GM12878 (cell line): ENCODE results near the gene ZNF888. TPM values are rescaled to one million over a fixed set of nuclear protein-coding genes. Genes with fewer than 3 reads are reported as not detected.

ENCODE experiments used
- ATF2 ChIP-seq: IDR thresholded peaks from 2 replicates; pipeline ENCODE4 v1.6.1; 2012; ENCODE audit warnings: low read length, inconsistent platforms
- ATF3 ChIP-seq: IDR thresholded peaks from 2 replicates; pipeline ENCODE4 v1.6.1; 2011; ENCODE audit warnings: low read depth, mild to moderate bottlenecking, low read length, moderate library complexity, borderline replicate concordance; ENCODE audit errors: extremely low read depth
- CBX3 ChIP-seq: fragments of 200-600 bp; sonication (generic); IDR thresholded peaks from 2 replicates; pipeline ENCODE4 v1.6.1; 2016; ENCODE audit warnings: low read depth, borderline replicate concordance
- CREB1 ChIP-seq: IDR thresholded peaks from 2 replicates; pipeline ENCODE4 v1.6.1; 2012; ENCODE audit warnings: low read depth, mild to moderate bottlenecking, inconsistent platforms
- E2F4 ChIP-seq: IDR thresholded peaks from 2 replicates; pipeline ENCODE4 v1.6.1; 2012; ENCODE audit warnings: low read depth, low read length, improper control_type of control experiment
- E2F8 ChIP-seq: fragments of 450-650 bp; IDR thresholded peaks from 2 replicates; pipeline ENCODE4 v1.6.1; 2018; ENCODE audit warnings: mild to moderate bottlenecking, low read depth, moderate library complexity; ENCODE audit not compliant: partially characterized antibody
- FOXM1 ChIP-seq: IDR thresholded peaks from 2 replicates; pipeline ENCODE4 v1.6.1; 2012; ENCODE audit warnings: low read depth, mild to moderate bottlenecking, inconsistent platforms, low read length, moderate library complexity
- HCFC1 ChIP-seq: fragments of 150-350 bp; IDR thresholded peaks from 2 replicates; pipeline ENCODE4 v1.6.1; 2014; ENCODE audit warnings: low read length
- IKZF2 ChIP-seq, 2 experiments: fragments of 450-650 bp; IDR thresholded peaks; 2 replicates each; pipeline ENCODE4 v1.6.1; 2017; ENCODE audit warnings: mild to moderate bottlenecking in 2 of 2, moderate library complexity in 2 of 2
- MAX ChIP-seq: IDR thresholded peaks from 2 replicates; pipeline ENCODE4 v1.6.1; 2012; ENCODE audit warnings: low read depth, low read length, improper control_type of control experiment
- NBN ChIP-seq: fragments of 450-650 bp; IDR thresholded peaks from 2 replicates; pipeline ENCODE4 v1.6.1; 2016
- NFIC ChIP-seq: IDR thresholded peaks from 2 replicates; pipeline ENCODE4 v1.6.1; 2012; ENCODE audit warnings: low read depth, mild to moderate bottlenecking, inconsistent platforms, low read length, moderate library complexity
- POLR2AphosphoS2 ChIP-seq: IDR thresholded peaks from 2 replicates; pipeline ENCODE4 v1.6.1; 2011; ENCODE audit warnings: low read depth, mild to moderate bottlenecking, low read length, improper control_type of control experiment, moderate library complexity
- POU2F2 ChIP-seq: IDR thresholded peaks from 3 replicates; pipeline ENCODE4 v1.6.1; 2011; ENCODE audit warnings: low read depth, mild to moderate bottlenecking, low read length, borderline replicate concordance
- REST ChIP-seq: IDR thresholded peaks from 2 replicates; pipeline ENCODE4 v1.6.1; 2012; ENCODE audit warnings: mild to moderate bottlenecking, low read depth, low read length
- SIX5 ChIP-seq: IDR thresholded peaks from 2 replicates; pipeline ENCODE4 v1.6.1; 2011; ENCODE audit warnings: mild to moderate bottlenecking, low read depth, low read length, moderate library complexity; ENCODE audit not compliant: severe bottlenecking
- SMAD5 ChIP-seq: IDR thresholded peaks from 2 replicates; pipeline ENCODE4 v1.6.1; 2016; ENCODE audit warnings: antibody characterized with exemption, low read depth
- SREBF2 ChIP-seq: IDR thresholded peaks from 2 replicates; pipeline ENCODE4 v1.6.1; 2012; ENCODE audit warnings: mild to moderate bottlenecking, low read length
- TARDBP ChIP-seq: IDR thresholded peaks from 2 replicates; pipeline ENCODE4 v1.6.1; 2016; ENCODE audit warnings: borderline replicate concordance
- ZBED1 ChIP-seq: IDR thresholded peaks from 2 replicates; pipeline ENCODE4 v1.6.1; 2016; ENCODE audit warnings: borderline replicate concordance
- ZNF622 ChIP-seq: fragments of 450-650 bp; IDR thresholded peaks from 2 replicates; pipeline ENCODE4 v1.6.1; 2017; ENCODE audit warnings: mild to moderate bottlenecking, inconsistent platforms
- ZZZ3 ChIP-seq: IDR thresholded peaks from 2 replicates; pipeline ENCODE4 v1.6.1; 2011; ENCODE audit warnings: low read depth; ENCODE audit not compliant: control insufficient read depth, insufficient read length
- polyA plus RNA-seq, 11 experiments: library from polyadenylated mRNA; depleted of rRNA in 4 of 11; unstranded in 6 of 11; stranded (reverse) in 5 of 11; fragments of >200 nt; fragmentation: Nextera tagmentation in 4 of 11; fragmentation: Illumina TruSeq in 1 of 11; extraction: Ambion mirVana in 4 of 11; extraction: Trizol in 1 of 11; gene quantifications; 1 replicate in 1 of 11; 2 replicates in 10 of 11; pipeline versions ENCODE4 v1.2.1 to v1.2.3, GENCODE V29; 2011 to 2016; ENCODE audit warnings: inconsistent platforms in 2 of 11, missing spikeins in 2 of 11, low read depth in 1 of 11
- total RNA-seq, 4 experiments: library from RNA; depleted of rRNA in 3 of 4; stranded (reverse); fragments of >200 nt in 3 of 4; fragmentation: Illumina TruSeq in 1 of 4; extraction: Trizol in 1 of 4; gene quantifications; 2 replicates each; pipeline versions ENCODE4 v1.2.1 to v1.2.3, GENCODE V29; 2013 to 2021

Gene ZNF888
- total and polyA plus RNA-seq, 10 of the 15 experiments (the other 5 are each of a cell fraction or from before 2014, with no cell fraction given): 0.26 to 4.3 (median 2.7) TPM

GRCh38 chr19:52936151-52936953, 13.1 kb upstream of the ZNF888 start (continued):
- TF ChIP-seq ZNF622 (no peak), CBX3 (no peak), E2F8 (no peak), NBN (peak; percentile 49; the same call in 1 of the 2 replicates), ATF2 (no peak), ZZZ3 (no peak), POU2F2 (no peak), MAX (no peak), IKZF2 (IDR thresholded peaks at IDR 0.05) (peak; percentile 66 to 74; a peak in 2 of 4 replicates), E2F4 (no peak), SMAD5 (no peak), ZBED1 (no peak), FOXM1 (0 out of 2 replicates have a peak, but pooled peaks have one; percentile 47), SIX5 (no peak), REST (no peak), NFIC (peak; percentile 47; the same call in 1 of the 2 replicates), SREBF2 (no peak), CREB1 (no peak), HCFC1 (no peak), TARDBP (no peak), ATF3 (no peak), POLR2AphosphoS2 (no peak)
